Panc1 (cell line): ENCODE data around the gene TRIM14. TPM values are rescaled to one million over a fixed set of nuclear protein-coding genes. Genes with fewer than 3 reads are reported as not detected.

Experiments
- ATAC-seq: fragments of 200-7000 bp; cut with Tn5 transposase; 2 replicates; pipeline ENCODE4 v1.9.1; 2020; ENCODE audit warnings: mild to moderate bottlenecking, moderate library complexity
- BruUV-seq: library from RNA; stranded (reverse); fragments of 400-500 nt; replicated peaks from 2 replicates; lab custom pipeline; 2021; lab: Mats Ljungman, UMichigan
- CTCF ChIA-PET: fragments of 300-600 bp; sonication (Branson Sonifier 250); formaldehyde crosslinking; loops from one replicate; lab custom pipeline; 2022; ENCODE audit warnings: antibody characterized with exemption; lab: Charles Lee
- POLR2A ChIA-PET: fragments of 300-600 bp; sonication (Branson Sonifier 250); formaldehyde crosslinking; loops from one replicate; lab custom pipeline; 2022; ENCODE audit warnings: antibody characterized with exemption; lab: Charles Lee
- DNase-seq: peaks from one replicate; pipeline ENCODE4 v3.0.0-alpha.2; 2010; ENCODE audit warnings: low read depth, low spot score
- H3K27ac ChIP-seq: 2 replicates; pipeline ENCODE4 v1.5.1; 2011; ENCODE audit warnings: mild to moderate bottlenecking, low read length, inconsistent platforms
- H3K27me3 ChIP-seq: fragments of 200-500 bp; sonication (Bioruptor generic); 2 replicates; pipeline ENCODE4 v1.6.0; 2014; ENCODE audit warnings: low read length, inconsistent platforms; ENCODE audit not compliant: control insufficient read depth, insufficient read depth
- H3K36me3 ChIP-seq: fragments of 200-500 bp; sonication (Bioruptor generic); 2 replicates; pipeline ENCODE4 v1.5.1; 2014; ENCODE audit warnings: inconsistent platforms, mild to moderate bottlenecking, low read length, moderate library complexity; ENCODE audit not compliant: control insufficient read depth, insufficient read depth
- H3K4me1 ChIP-seq: 2 replicates; pipeline ENCODE4 v1.5.1; 2011; ENCODE audit warnings: inconsistent platforms, mild to moderate bottlenecking, low read length, moderate library complexity; ENCODE audit not compliant: control insufficient read depth, insufficient read depth
- H3K4me3 ChIP-seq, 2 experiments: 2 replicates each; pipeline ENCODE4 v1.5.1; 2011 to 2012; ENCODE audit warnings: low read depth in 2 of 2, low read length in 2 of 2, mild to moderate bottlenecking in 2 of 2, inconsistent platforms in 1 of 2, moderate library complexity in 1 of 2
- H3K9me3 ChIP-seq: fragments of 200-500 bp; sonication (Bioruptor generic); 2 replicates; pipeline ENCODE4 v1.5.1; 2014; ENCODE audit warnings: low read depth, mild to moderate bottlenecking, inconsistent platforms, low read length, moderate library complexity; ENCODE audit not compliant: control insufficient read depth, insufficient read depth
- POLR2AphosphoS5 ChIP-seq: IDR thresholded peaks from 2 replicates; pipeline ENCODE4 v1.6.1; 2012; ENCODE audit warnings: mild to moderate bottlenecking, low read depth, low read length, moderate library complexity
- SIN3A ChIP-seq: IDR thresholded peaks from 2 replicates; pipeline ENCODE4 v1.6.1; 2012; ENCODE audit warnings: low read depth, mild to moderate bottlenecking, low read length, moderate library complexity, borderline replicate concordance; ENCODE audit not compliant: insufficient read depth
- TCF7L2 ChIP-seq: IDR thresholded peaks from 2 replicates; pipeline ENCODE4 v1.6.1; 2011; ENCODE audit warnings: mild to moderate bottlenecking, low read depth, low read length, inconsistent platforms
- in situ Hi-C: cut with HindIII; loops from 2 replicates; pipeline ENCODE4 v1.10.0; 2016; ENCODE audit warnings: low sequenced_read_pairs, low pct_unique_long_range_greater_than_20kb
- intact Hi-C: fragments of 100-400 bp; cut with micrococcal nuclease; formaldehyde crosslinking; loops from one replicate; pipeline ENCODE4 v1.10.0; 2022; ENCODE audit not compliant: unreplicated experiment
- total RNA-seq: library from RNA; stranded (reverse); gene quantifications from one replicate; pipeline ENCODE4 v1.2.1, GENCODE V29; 2021; ENCODE audit not compliant: unreplicated experiment
- TF ChIP-seq, protein P1 (sequence below), 2 experiments: IDR thresholded peaks; 2 replicates each; pipeline ENCODE4 v1.6.1; 2011 to 2012; ENCODE audit warnings: low read depth in 2 of 2, control low read depth in 1 of 2, low read length in 1 of 2, mild to moderate bottlenecking in 1 of 2, moderate library complexity in 1 of 2; ENCODE audit not compliant: insufficient read depth in 1 of 2
- TF ChIP-seq, protein P2 (sequence below): fragments of 450-650 bp; IDR thresholded peaks from 2 replicates; pipeline ENCODE4 v1.5.1; 2017; ENCODE audit warnings: mild to moderate bottlenecking

Gene TRIM14
- total RNA-seq, 1 experiment from 2014 or later = 9.7 TPM

DNA sequence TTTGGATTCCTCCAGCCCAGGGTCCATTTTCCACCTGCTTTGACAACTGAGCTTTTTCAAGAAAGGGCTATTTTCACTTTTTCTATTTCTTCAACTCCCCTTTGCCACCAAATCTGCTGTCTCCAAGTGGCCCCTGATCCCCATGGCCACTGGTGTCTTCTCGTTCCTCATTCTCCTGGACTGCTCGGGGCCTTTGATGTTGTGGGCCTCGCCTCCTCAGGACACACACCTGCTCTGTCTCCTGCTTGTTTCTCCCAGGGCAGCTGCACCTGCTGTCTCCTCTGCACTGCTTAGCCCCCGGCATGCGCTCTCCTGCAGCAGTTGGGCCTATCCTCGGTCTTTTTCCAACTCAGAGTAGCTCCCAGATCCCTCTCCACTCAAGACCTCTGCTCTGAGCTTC is 78.8 kb downstream of the TRIM14 start:
- Histone ChIP-seq H3K9me3 (no peaks in the 10 kb centered on the region), H3K4me1 (no peaks in the 10 kb centered on the region), H3K4me3 (no peak overlapping the region), H3K27me3 (no peaks in the 10 kb centered on the region), H3K36me3 (no peaks in the 10 kb centered on the region), H3K27ac (no peak overlapping the region)
- no peak for ATAC-seq
- in situ Hi-C loops (no loop called here), intact Hi-C loops (no loop called here)
- DNase-seq = no peak
- CTCF ChIA-PET = no interaction called here
- no TSS peak for BruUV-seq
- TF ChIP-seq SIN3A (no peak), TCF7L2 (no peak), POLR2AphosphoS5 (no peak)
- TF ChIP-seq, protein P1, sequence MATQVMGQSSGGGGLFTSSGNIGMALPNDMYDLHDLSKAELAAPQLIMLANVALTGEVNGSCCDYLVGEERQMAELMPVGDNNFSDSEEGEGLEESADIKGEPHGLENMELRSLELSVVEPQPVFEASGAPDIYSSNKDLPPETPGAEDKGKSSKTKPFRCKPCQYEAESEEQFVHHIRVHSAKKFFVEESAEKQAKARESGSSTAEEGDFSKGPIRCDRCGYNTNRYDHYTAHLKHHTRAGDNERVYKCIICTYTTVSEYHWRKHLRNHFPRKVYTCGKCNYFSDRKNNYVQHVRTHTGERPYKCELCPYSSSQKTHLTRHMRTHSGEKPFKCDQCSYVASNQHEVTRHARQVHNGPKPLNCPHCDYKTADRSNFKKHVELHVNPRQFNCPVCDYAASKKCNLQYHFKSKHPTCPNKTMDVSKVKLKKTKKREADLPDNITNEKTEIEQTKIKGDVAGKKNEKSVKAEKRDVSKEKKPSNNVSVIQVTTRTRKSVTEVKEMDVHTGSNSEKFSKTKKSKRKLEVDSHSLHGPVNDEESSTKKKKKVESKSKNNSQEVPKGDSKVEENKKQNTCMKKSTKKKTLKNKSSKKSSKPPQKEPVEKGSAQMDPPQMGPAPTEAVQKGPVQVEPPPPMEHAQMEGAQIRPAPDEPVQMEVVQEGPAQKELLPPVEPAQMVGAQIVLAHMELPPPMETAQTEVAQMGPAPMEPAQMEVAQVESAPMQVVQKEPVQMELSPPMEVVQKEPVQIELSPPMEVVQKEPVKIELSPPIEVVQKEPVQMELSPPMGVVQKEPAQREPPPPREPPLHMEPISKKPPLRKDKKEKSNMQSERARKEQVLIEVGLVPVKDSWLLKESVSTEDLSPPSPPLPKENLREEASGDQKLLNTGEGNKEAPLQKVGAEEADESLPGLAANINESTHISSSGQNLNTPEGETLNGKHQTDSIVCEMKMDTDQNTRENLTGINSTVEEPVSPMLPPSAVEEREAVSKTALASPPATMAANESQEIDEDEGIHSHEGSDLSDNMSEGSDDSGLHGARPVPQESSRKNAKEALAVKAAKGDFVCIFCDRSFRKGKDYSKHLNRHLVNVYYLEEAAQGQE (IDR thresholded peaks at IDR 0.05; ENCODE audit: insufficient read depth in 1 of 2, low read depth in 2 of 2, low read length in 1 of 2) = no peak
- TF ChIP-seq, protein P2, sequence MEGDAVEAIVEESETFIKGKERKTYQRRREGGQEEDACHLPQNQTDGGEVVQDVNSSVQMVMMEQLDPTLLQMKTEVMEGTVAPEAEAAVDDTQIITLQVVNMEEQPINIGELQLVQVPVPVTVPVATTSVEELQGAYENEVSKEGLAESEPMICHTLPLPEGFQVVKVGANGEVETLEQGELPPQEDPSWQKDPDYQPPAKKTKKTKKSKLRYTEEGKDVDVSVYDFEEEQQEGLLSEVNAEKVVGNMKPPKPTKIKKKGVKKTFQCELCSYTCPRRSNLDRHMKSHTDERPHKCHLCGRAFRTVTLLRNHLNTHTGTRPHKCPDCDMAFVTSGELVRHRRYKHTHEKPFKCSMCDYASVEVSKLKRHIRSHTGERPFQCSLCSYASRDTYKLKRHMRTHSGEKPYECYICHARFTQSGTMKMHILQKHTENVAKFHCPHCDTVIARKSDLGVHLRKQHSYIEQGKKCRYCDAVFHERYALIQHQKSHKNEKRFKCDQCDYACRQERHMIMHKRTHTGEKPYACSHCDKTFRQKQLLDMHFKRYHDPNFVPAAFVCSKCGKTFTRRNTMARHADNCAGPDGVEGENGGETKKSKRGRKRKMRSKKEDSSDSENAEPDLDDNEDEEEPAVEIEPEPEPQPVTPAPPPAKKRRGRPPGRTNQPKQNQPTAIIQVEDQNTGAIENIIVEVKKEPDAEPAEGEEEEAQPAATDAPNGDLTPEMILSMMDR = no peak
- POLR2A ChIA-PET = no interaction called here

DNA sequence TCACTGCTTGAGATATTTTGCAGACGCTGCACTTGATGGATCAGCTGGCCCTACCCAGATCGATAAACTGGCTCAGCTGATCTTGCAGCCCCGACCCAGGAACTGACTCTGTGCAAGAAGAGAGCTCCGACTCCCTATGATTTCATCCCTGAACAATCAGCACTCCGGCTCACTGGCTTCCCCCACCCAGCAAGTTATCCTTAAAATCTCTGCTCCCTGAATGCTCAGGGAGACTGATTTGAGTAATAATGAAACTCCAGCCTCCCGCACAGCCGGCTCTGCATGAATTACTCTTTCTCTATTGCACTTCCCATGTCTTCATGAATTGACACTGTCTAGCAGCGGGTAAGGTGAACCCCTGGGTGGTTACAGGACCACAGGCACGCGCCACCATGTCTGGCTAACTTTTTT is 79.4 kb downstream of the TRIM14 start:
- H3K27ac ChIP-seq = no peak overlapping the region
- in situ Hi-C loops (no loop called here), intact Hi-C loops (loop anchor here (10.0 kb wide), 1 partner anchor 115 kb away; the partner anchor contains the start of gene TRMO)
- H3K9me3 ChIP-seq = no peaks in the 10 kb centered on the region
- no peaks in the 10 kb centered on the region for H3K4me1 ChIP-seq
- no peak for DNase-seq
- H3K4me3 ChIP-seq = no peak overlapping the region
- ChIA-PET POLR2A (no interaction called here), CTCF (interaction anchor here (0.7 kb wide), 1 partner anchor 12 kb away, joined by 3 read pairs; no protein-coding TSS in a partner anchor)
- no peak for ATAC-seq
- no TSS peak for BruUV-seq
- no peaks in the 10 kb centered on the region for H3K36me3 ChIP-seq
- H3K27me3 ChIP-seq = no peaks in the 10 kb centered on the region
- TF ChIP-seq, protein P1 (IDR thresholded peaks at IDR 0.05; ENCODE audit: insufficient read depth in 1 of 2, low read depth in 2 of 2, low read length in 1 of 2) = no peak
- TF ChIP-seq SIN3A (no peak), TCF7L2 (no peak), POLR2AphosphoS5 (no peak)
- TF ChIP-seq, protein P2 = no peak
